LNCAP (cell line): ENCODE measurements around the gene CACNA1C.
A peak's percentile ranks its signal among the peaks of the same experiment; 100 is the strongest.

Source experiments
- CTCF ChIP-seq: fragments of 450-650 bp; IDR thresholded peaks from 2 replicates; pipeline ENCODE4 v1.5.1; 2017; ENCODE audit warnings: mild to moderate bottlenecking

Gene CACNA1C

GRCh38 chr12:2682296-2683251 lies 629.8 kb downstream of the CACNA1C start:
- peak; percentile 74 for TF ChIP-seq CTCF

- peak; percentile 24; the same call in 1 of the 2 replicates for TF ChIP-seq CTCF
Measured at GRCh38 chr12:2683283-2684025, 630.7 kb downstream of the CACNA1C start.

- TF ChIP-seq CTCF, result no peak
Measured at GRCh38 chr12:2686280-2686646, 633.5 kb downstream of the CACNA1C start.

GRCh38 chr12:2687058-2687457 lies 634.3 kb downstream of the CACNA1C start:
- TF ChIP-seq CTCF, result no peak

- no peak for TF ChIP-seq CTCF
Measured at GRCh38 chr12:2687726-2688125, 634.9 kb downstream of the CACNA1C start.

- TF ChIP-seq CTCF, result no peak
Measured at GRCh38 chr12:2688381-2688931, 635.7 kb downstream of the CACNA1C start.

- TF ChIP-seq CTCF, result no peak
Measured at GRCh38 chr12:2689393-2689792, 636.6 kb downstream of the CACNA1C start.
